Left ventricle myocardium inferior (tissue), 1 donor: ENCODE results near the gene RNF175. TPM values are rescaled to one million over a fixed set of nuclear protein-coding genes. Genes with fewer than 3 reads are reported as not detected.

ENCODE experiments used
- DNase-seq: peaks from one replicate; pipeline ENCODE4 v3.0.0-alpha.2; 2020
- H3K27ac ChIP-seq: fragments of 200-600 bp; replicated peaks from 2 replicates; pipeline ENCODE4 v1.8.0; 2021
- H3K27me3 ChIP-seq: fragments of 200-600 bp; 2 replicates; pipeline ENCODE4 v1.8.0; 2021; ENCODE audit warnings: low read depth
- H3K36me3 ChIP-seq: fragments of 200-600 bp; 2 replicates; pipeline ENCODE4 v1.8.0; 2021
- H3K4me1 ChIP-seq: fragments of 200-600 bp; 2 replicates; pipeline ENCODE4 v1.8.0; 2021
- H3K4me3 ChIP-seq: fragments of 200-600 bp; 2 replicates; pipeline ENCODE4 v1.8.0; 2021; ENCODE audit warnings: mild to moderate bottlenecking, moderate library complexity
- H3K9me3 ChIP-seq: fragments of 200-600 bp; replicated peaks from 2 replicates; pipeline ENCODE4 v1.8.0; 2021
- intact Hi-C: fragments of 100-400 bp; cut with micrococcal nuclease; formaldehyde crosslinking; loops from one replicate; pipeline ENCODE4 v1.11.0; 2022
- total RNA-seq: library from RNA; stranded (reverse); fragmentation: NEBNext Ultra II Directional; extraction: Animal tissue kit (Norgen Biotek cat#: 25700); gene quantifications from one replicate; pipeline ENCODE4 v1.2.1, GENCODE V29; 2021
- TF ChIP-seq, protein P1 (sequence below): fragments of 200-600 bp; IDR thresholded peaks from 2 replicates; pipeline ENCODE4 v1.8.0; 2021; ENCODE audit warnings: antibody characterized with exemption, mild to moderate bottlenecking, borderline replicate concordance
- donor health status: DM: no; HTN: yes; CAD: no; lungs with severe emphysema.

RNF175 gene
- total RNA-seq, 1 donor from 2014 or later = 0.71 TPM

- no peak for DNase-seq
Measured at GRCh38 chr4:153705743-153706468, 53.9 kb downstream of the RNF175 start.

DNA sequence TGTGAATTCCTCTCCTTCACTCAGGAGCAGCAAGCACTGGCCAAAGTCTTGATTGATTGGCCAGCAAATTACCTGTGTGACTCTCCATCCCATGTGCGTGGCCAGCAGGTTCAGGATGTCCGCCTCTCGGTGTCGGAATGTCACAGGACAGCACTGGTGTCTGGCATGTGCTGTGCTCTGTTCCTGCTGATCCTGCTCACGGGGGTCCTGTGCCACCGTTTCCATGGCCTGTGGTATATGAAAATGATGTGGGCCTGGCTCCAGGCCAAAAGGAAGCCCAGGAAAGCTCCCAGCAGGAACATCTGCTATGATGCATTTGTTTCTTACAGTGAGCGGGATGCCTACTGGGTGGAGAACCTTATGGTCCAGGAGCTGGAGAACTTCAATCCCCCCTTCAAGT, 55.3 kb downstream of the RNF175 start:
- no peak for DNase-seq
- intact Hi-C loops = no loop called here
- TF ChIP-seq, protein P1, sequence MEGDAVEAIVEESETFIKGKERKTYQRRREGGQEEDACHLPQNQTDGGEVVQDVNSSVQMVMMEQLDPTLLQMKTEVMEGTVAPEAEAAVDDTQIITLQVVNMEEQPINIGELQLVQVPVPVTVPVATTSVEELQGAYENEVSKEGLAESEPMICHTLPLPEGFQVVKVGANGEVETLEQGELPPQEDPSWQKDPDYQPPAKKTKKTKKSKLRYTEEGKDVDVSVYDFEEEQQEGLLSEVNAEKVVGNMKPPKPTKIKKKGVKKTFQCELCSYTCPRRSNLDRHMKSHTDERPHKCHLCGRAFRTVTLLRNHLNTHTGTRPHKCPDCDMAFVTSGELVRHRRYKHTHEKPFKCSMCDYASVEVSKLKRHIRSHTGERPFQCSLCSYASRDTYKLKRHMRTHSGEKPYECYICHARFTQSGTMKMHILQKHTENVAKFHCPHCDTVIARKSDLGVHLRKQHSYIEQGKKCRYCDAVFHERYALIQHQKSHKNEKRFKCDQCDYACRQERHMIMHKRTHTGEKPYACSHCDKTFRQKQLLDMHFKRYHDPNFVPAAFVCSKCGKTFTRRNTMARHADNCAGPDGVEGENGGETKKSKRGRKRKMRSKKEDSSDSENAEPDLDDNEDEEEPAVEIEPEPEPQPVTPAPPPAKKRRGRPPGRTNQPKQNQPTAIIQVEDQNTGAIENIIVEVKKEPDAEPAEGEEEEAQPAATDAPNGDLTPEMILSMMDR = no peak
- H3K27me3 ChIP-seq = peaks cover 8% of the 10 kb centered on the region
- no peak overlapping the region for H3K4me3 ChIP-seq
- H3K9me3 ChIP-seq = no peaks in the 10 kb centered on the region
- H3K4me1 ChIP-seq = no peaks in the 10 kb centered on the region
- no peak overlapping the region for H3K27ac ChIP-seq
- H3K36me3 ChIP-seq = no peaks in the 10 kb centered on the region

More at GRCh38 chr4:153705743-153706468, 53.9 kb downstream of the RNF175 start:
- intact Hi-C loops = no loop called here
- Histone ChIP-seq H3K36me3 (no peaks in the 10 kb centered on the region), H3K4me1 (no peaks in the 10 kb centered on the region), H3K27ac (no peak overlapping the region), H3K27me3 (peaks cover 8% of the 10 kb centered on the region), H3K9me3 (no peaks in the 10 kb centered on the region), H3K4me3 (no peak overlapping the region)
- TF ChIP-seq, protein P1 = no peak

DNA sequence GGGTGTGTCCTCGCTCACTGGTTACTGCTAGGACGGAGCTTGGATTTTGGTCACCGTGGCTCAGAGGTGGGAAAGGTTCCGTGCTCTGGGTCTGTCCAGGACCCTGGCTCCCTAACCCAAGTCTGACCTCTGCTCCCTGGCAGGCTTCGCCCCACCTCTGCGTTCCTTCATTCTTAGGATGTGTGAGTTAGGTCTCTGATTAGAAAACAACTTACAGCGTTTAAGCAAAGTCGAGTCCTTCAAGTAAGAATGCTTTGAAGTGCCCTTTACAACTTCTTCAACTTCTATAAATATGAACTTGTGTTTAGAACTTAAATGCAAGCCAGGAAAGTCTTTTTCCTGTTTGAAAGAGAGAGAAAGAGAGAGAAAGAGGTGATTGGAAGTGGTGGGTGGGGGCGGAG, 74.9 kb downstream of the RNF175 start:
- peaks cover 18% of the 10 kb centered on the region for H3K4me1 ChIP-seq
- intact Hi-C loops = no loop called here
- no peak for DNase-seq
- peaks cover 15% of the 10 kb centered on the region for H3K36me3 ChIP-seq
- peak overlapping the region; percentile 55 for H3K27ac ChIP-seq
- peak overlapping the region; percentile 76 for H3K4me3 ChIP-seq
- TF ChIP-seq, protein P1 = no peak
- peaks cover 55% of the 10 kb centered on the region for H3K27me3 ChIP-seq
- H3K9me3 ChIP-seq = peaks cover 28% of the 10 kb centered on the region

DNA sequence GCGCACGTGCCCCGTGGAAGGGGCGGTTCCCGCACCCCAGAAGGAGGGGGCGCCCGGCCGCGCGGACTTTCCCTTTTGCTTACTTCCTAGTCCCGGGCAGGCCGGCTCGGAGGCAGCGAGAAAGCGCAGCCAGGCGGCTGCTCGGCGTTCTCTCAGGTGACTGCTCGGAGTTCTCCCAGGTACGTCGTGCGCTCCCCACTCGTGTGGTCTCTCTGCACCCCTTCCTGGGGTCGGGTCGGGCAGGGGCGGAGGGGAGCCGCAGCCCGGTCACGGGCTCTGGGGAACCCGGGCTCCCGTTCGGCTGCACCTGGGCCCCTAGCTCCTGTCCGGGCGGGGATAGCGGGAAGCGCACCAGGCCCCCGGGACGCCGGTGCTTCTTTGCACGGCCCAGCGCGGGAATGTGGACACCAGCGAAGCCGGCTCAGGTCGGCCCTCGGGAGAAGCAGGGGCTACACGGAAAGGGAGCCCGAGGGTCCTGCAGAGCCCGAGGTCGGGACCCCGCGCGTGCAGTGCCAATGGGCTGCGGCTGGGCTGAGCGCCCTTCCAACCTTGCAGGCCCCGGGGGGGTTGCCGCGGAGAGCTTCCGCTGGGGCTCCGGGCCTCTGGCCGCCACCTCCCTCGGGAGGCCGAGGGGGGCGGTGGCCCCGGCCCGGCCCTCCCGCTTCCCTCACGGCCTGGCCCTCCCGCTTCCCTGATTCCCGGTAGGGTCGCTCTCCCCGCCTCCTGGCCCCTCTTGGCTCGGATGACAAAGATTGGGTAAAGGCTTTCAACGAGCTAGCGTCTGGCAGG, 75.4 kb downstream of the RNF175 start, which contains the start of gene TLR2:
TLR2 (plus strand) TSS at position 99 of the 789 bp plus-strand sequence. CDS start 18,628 bp downstream, outside the sequence.
- H3K36me3 ChIP-seq = peaks cover 15% of the 10 kb centered on the region
- intact Hi-C loops = no loop called here
- peaks cover 22% of the 10 kb centered on the region for H3K9me3 ChIP-seq
- TF ChIP-seq, protein P1 = no peak
- peak within 1 kb of the TSS; percentile 55 for H3K27ac ChIP-seq
- peak; percentile 70 for DNase-seq
- H3K4me3 ChIP-seq = peak within 1 kb of the TSS; percentile 76
- H3K4me1 ChIP-seq = peaks cover 18% of the 10 kb centered on the region
- H3K27me3 ChIP-seq = peaks cover 55% of the 10 kb centered on the region

DNA sequence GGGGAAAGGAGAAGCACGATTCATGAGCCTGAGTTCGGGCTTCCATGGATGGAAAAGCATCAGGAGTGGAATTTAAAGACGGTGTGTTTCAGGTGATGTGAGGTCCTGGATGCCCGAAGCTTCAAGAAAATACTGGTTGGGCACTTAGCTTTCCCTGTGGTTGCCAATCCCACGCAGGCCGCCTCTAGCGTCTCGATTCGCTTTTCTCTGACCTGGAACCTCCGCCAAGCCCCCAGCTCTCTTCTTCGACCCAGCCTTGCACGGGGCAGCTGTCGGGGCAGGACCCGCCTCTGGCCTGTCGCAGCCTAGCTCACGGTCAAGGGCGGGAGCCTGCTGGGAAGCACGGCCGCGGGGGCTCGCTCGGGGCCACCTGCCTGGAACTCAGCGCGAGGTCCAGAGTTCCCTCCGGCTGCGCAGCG, 76.1 kb downstream of the RNF175 start:
- peaks cover 55% of the 10 kb centered on the region for H3K27me3 ChIP-seq
- no peak overlapping the region for H3K27ac ChIP-seq
- intact Hi-C loops = no loop called here
- peak overlapping the region; percentile 76 for H3K4me3 ChIP-seq
- H3K4me1 ChIP-seq = peaks cover 18% of the 10 kb centered on the region
- TF ChIP-seq, protein P1 = no peak
- H3K36me3 ChIP-seq = peaks cover 14% of the 10 kb centered on the region
- no peak for DNase-seq
- peaks cover 16% of the 10 kb centered on the region for H3K9me3 ChIP-seq
